ENCODE data around the gene OTULINL.

Gene OTULINL

GRCh38 chr5:14569948-14570691, 11.5 kb upstream of the OTULINL start:
- H3K4me1 Mint-ChIP-seq (ENCODE audit: low read depth): no peaks in the 10 kb centered on the region
- peaks cover 3% of the 10 kb centered on the region for H3K36me3 Mint-ChIP-seq
- H3K9me3 Mint-ChIP-seq (ENCODE audit: low read depth): peaks cover 6% of the 10 kb centered on the region
- H3K27ac Mint-ChIP-seq: no peak overlapping the region
- no peak overlapping the region for H3K4me3 Mint-ChIP-seq
- H3K27me3 Mint-ChIP-seq: no peaks in the 10 kb centered on the region

GRCh38 chr5:14571901-14572300, 9.7 kb upstream of the OTULINL start:
- no peak overlapping the region for H3K4me3 Mint-ChIP-seq
- peaks cover 3% of the 10 kb centered on the region for H3K36me3 Mint-ChIP-seq
- no peaks in the 10 kb centered on the region for H3K4me1 Mint-ChIP-seq (ENCODE audit: low read depth)
- H3K9me3 Mint-ChIP-seq (ENCODE audit: low read depth): peaks cover 6% of the 10 kb centered on the region
- no peak overlapping the region for H3K27ac Mint-ChIP-seq
- no peaks in the 10 kb centered on the region for H3K27me3 Mint-ChIP-seq

- H3K4me1 Mint-ChIP-seq (ENCODE audit: low read depth): no peaks in the 10 kb centered on the region
- no peak overlapping the region for H3K4me3 Mint-ChIP-seq
- no peak overlapping the region for H3K27ac Mint-ChIP-seq
- peaks cover 6% of the 10 kb centered on the region for H3K9me3 Mint-ChIP-seq (ENCODE audit: low read depth)
- H3K27me3 Mint-ChIP-seq: no peaks in the 10 kb centered on the region
- peaks cover 3% of the 10 kb centered on the region for H3K36me3 Mint-ChIP-seq
These were observed 9.2 kb upstream of the OTULINL start for GRCh38 chr5:14572385-14572784.

- Mint-ChIP-seq H3K4me3 (no peak overlapping the region), H3K27me3 (no peaks in the 10 kb centered on the region), H3K27ac (no peak overlapping the region), H3K9me3 (ENCODE audit: low read depth) (peaks cover 6% of the 10 kb centered on the region), H3K4me1 (ENCODE audit: low read depth) (no peaks in the 10 kb centered on the region), H3K36me3 (peaks cover 3% of the 10 kb centered on the region)
These were observed 8.8 kb upstream of the OTULINL start for GRCh38 chr5:14572836-14573235.

- H3K4me3 Mint-ChIP-seq: no peak overlapping the region
- peaks cover 3% of the 10 kb centered on the region for H3K36me3 Mint-ChIP-seq
- H3K27ac Mint-ChIP-seq: no peak overlapping the region
- peaks cover 6% of the 10 kb centered on the region for H3K9me3 Mint-ChIP-seq (ENCODE audit: low read depth)
- no peaks in the 10 kb centered on the region for H3K4me1 Mint-ChIP-seq (ENCODE audit: low read depth)
- H3K27me3 Mint-ChIP-seq: no peaks in the 10 kb centered on the region
These were observed 7.5 kb upstream of the OTULINL start for GRCh38 chr5:14574096-14574495.

- H3K27me3 Mint-ChIP-seq: no peaks in the 10 kb centered on the region
- H3K4me3 Mint-ChIP-seq: no peak overlapping the region
- H3K9me3 Mint-ChIP-seq (ENCODE audit: low read depth): peaks cover 6% of the 10 kb centered on the region
- no peak overlapping the region for H3K27ac Mint-ChIP-seq
- H3K36me3 Mint-ChIP-seq: peaks cover 3% of the 10 kb centered on the region
- H3K4me1 Mint-ChIP-seq (ENCODE audit: low read depth): no peaks in the 10 kb centered on the region
These were observed 6.6 kb upstream of the OTULINL start for GRCh38 chr5:14574891-14575508.

- Mint-ChIP-seq H3K27me3 (no peaks in the 10 kb centered on the region), H3K36me3 (peaks cover 3% of the 10 kb centered on the region), H3K4me3 (no peak overlapping the region), H3K27ac (no peak overlapping the region), H3K4me1 (ENCODE audit: low read depth) (peaks cover 6% of the 10 kb centered on the region), H3K9me3 (ENCODE audit: low read depth) (peaks cover 6% of the 10 kb centered on the region)
These were observed 5.4 kb upstream of the OTULINL start for GRCh38 chr5:14576206-14576605.

- H3K36me3 Mint-ChIP-seq: no peaks in the 10 kb centered on the region
- H3K27ac Mint-ChIP-seq: no peak overlapping the region
- peaks cover 7% of the 10 kb centered on the region for H3K4me1 Mint-ChIP-seq (ENCODE audit: low read depth)
- H3K9me3 Mint-ChIP-seq (ENCODE audit: low read depth): peaks cover 6% of the 10 kb centered on the region
- H3K27me3 Mint-ChIP-seq: no peaks in the 10 kb centered on the region
- no peak overlapping the region for H3K4me3 Mint-ChIP-seq
These were observed 4.4 kb upstream of the OTULINL start for GRCh38 chr5:14577079-14577725.

- peaks cover 12% of the 10 kb centered on the region for H3K4me1 Mint-ChIP-seq (ENCODE audit: low read depth)
- no peaks in the 10 kb centered on the region for H3K27me3 Mint-ChIP-seq
- no peak overlapping the region for H3K27ac Mint-ChIP-seq
- no peaks in the 10 kb centered on the region for H3K36me3 Mint-ChIP-seq
- H3K4me3 Mint-ChIP-seq: no peak overlapping the region
- H3K9me3 Mint-ChIP-seq (ENCODE audit: low read depth): no peaks in the 10 kb centered on the region
These were observed 3.6 kb upstream of the OTULINL start for GRCh38 chr5:14577971-14578370.

- no peaks in the 10 kb centered on the region for H3K36me3 Mint-ChIP-seq
- H3K9me3 Mint-ChIP-seq (ENCODE audit: low read depth): no peaks in the 10 kb centered on the region
- H3K27me3 Mint-ChIP-seq: no peaks in the 10 kb centered on the region
- H3K4me1 Mint-ChIP-seq (ENCODE audit: low read depth): peaks cover 25% of the 10 kb centered on the region
- H3K4me3 Mint-ChIP-seq: no peak overlapping the region
- no peak overlapping the region for H3K27ac Mint-ChIP-seq
These were observed 2.3 kb upstream of the OTULINL start for GRCh38 chr5:14579246-14579645.

GRCh38 chr5:14579731-14580397, 1.7 kb upstream of the OTULINL start:
- H3K4me1 Mint-ChIP-seq (ENCODE audit: low read depth): peaks cover 31% of the 10 kb centered on the region
- no peaks in the 10 kb centered on the region for H3K27me3 Mint-ChIP-seq
- H3K9me3 Mint-ChIP-seq (ENCODE audit: low read depth): no peaks in the 10 kb centered on the region
- no peaks in the 10 kb centered on the region for H3K36me3 Mint-ChIP-seq
- H3K27ac Mint-ChIP-seq: no peak overlapping the region
- no peak overlapping the region for H3K4me3 Mint-ChIP-seq

- peak overlapping the region; percentile 50 for H3K27ac Mint-ChIP-seq
- H3K27me3 Mint-ChIP-seq: no peaks in the 10 kb centered on the region
- no peaks in the 10 kb centered on the region for H3K9me3 Mint-ChIP-seq (ENCODE audit: low read depth)
- H3K4me1 Mint-ChIP-seq (ENCODE audit: low read depth): peaks cover 37% of the 10 kb centered on the region
- peak overlapping the region; percentile 74 for H3K4me3 Mint-ChIP-seq
- H3K36me3 Mint-ChIP-seq: no peaks in the 10 kb centered on the region
These were observed 1.1 kb upstream of the OTULINL start for GRCh38 chr5:14580398-14581034.

GRCh38 chr5:14581891-14582796, 552 bp downstream of the OTULINL start:
- Mint-ChIP-seq H3K9me3 (ENCODE audit: low read depth) (no peaks in the 10 kb centered on the region), H3K4me1 (ENCODE audit: low read depth) (peaks cover 53% of the 10 kb centered on the region), H3K27ac (peak overlapping the region; percentile 80), H3K27me3 (no peaks in the 10 kb centered on the region), H3K4me3 (peak overlapping the region; percentile 87), H3K36me3 (no peaks in the 10 kb centered on the region)

- H3K9me3 Mint-ChIP-seq (ENCODE audit: low read depth): no peaks in the 10 kb centered on the region
- peak overlapping the region; percentile 87 for H3K4me3 Mint-ChIP-seq
- peaks cover 59% of the 10 kb centered on the region for H3K4me1 Mint-ChIP-seq (ENCODE audit: low read depth)
- H3K27me3 Mint-ChIP-seq: no peaks in the 10 kb centered on the region
- peaks cover 2% of the 10 kb centered on the region for H3K36me3 Mint-ChIP-seq
- peak overlapping the region; percentile 80 for H3K27ac Mint-ChIP-seq
These were observed 1.2 kb downstream of the OTULINL start for GRCh38 chr5:14582797-14583137.
